ENCODE results near the gene NR2F1. TPM values are rescaled to one million over a fixed set of nuclear protein-coding genes. Genes with fewer than 3 reads are reported as not detected.
A peak's percentile ranks its signal among the peaks of the same experiment; 100 is the strongest.

The NR2F1 gene
- total RNA-seq: 21.5 and 23.9 TPM in 2 replicates
- 33.4 and 38.7 TPM in 2 replicates for polyA plus RNA-seq
- polyA plus RNA-seq (2011; cell fraction: cytosol; rRNA removed): 31.6 and 42.3 TPM in 2 replicates
- polyA plus RNA-seq (2011; cell fraction: nucleus; rRNA removed): 97.7 and 111 TPM in 2 replicates
- polyA plus RNA-seq (2012): 38.8 and 50.2 TPM in 2 replicates
- polyA minus RNA-seq: 24.0 and 27.0 TPM in 2 replicates
- 58.8 TPM for polyA minus RNA-seq (2011; cell fraction: cytosol; rRNA and poly(A)+ RNA removed)
- 30.2 and 53.4 TPM in 2 replicates for polyA minus RNA-seq (2011; cell fraction: nucleus; rRNA and poly(A)+ RNA removed)
- Bru-seq, nascent RNA: percentile 65 among the genes with signal in this experiment
- percentile 77 among the genes with signal in this experiment for BruChase-seq, experiment 1, labeled RNA remaining after a 6-hour chase
- percentile 68 among the genes with signal in this experiment for BruChase-seq, experiment 2, labeled RNA remaining after a 2-hour chase
- long read RNA-seq, transcript NR2F1-206 (3 exons, 3,841 nt): major isoform, 5 of 11 reads
- long read RNA-seq, partial matches to known transcripts: 6 of 11 reads
- long read RNA-seq, other reads (novel, unspliced or antisense): 0 of 11 reads

DNA sequence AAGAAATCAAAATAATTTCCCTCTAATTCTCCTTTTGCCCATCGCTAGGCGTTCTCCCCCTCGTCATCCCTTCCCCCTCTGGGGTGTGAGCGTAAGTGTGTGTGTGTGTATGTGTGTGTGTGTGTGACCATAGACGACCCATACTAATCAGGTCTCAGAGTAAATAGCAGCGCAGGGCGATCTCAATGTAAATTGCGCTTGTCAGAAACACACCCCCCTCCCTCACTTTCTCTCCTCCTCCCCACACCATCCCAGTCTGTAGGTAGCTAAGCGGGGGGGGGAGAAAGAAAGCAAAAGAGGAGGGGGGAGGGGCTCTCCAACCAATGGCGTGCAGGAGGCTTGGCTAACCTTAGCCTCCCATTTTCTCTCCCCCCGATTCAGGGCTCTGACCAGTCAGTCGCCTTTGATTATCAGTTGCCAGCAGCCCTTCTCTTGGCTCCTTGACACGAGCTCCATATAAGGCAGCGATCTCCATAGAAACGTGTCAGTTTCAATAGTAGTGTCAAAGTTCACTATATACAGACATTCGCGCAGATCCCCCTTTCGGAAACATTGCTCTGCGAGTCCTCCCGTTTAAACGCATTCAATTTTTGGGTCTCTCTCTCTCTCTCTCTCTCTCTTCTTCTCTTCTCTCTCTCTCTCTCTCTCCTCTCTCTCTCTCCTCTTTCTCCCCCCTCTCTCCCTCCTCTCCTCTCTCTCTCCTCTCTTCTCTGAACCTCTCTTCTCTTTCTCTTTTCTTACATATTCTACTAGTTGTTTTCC lies at the start of gene NR2F1:
TSS of gene NR2F1 (plus strand) at position 546 of the 762 bp plus-strand sequence. CDS start 1,802 bp downstream, outside the sequence.
- POLR2A ChIA-PET: interaction anchor here (0.5 to 1.6 kb wide), 8 partner anchors 24 to 634 kb away, joined by 3 to 9 read pairs (median 4); no protein-coding TSS in a partner anchor
- peaks cover 67% of the 10 kb centered on the region for H3K79me2 ChIP-seq (ENCODE audit: control insufficient read depth, insufficient read depth, low read length)

More for the DNA sequence above, at the start of gene NR2F1:
- peak; percentile 99 for DNase-seq (ENCODE audit: low read depth, low spot score)
- CTCF ChIA-PET: interaction anchor here (0.6 to 5.8 kb wide), 16 partner anchors 8 to 1110 kb away, joined by 3 to 79 read pairs (median 4); no protein-coding TSS in a partner anchor
- Histone ChIP-seq H3K4me2 (ENCODE audit: insufficient read depth, low read length) (peak within 1 kb of the TSS; percentile 96), H3K27me3 (ENCODE audit: control insufficient read depth in 2 of 2, insufficient read depth in 2 of 2, low read length in 2 of 2) (no peaks in the 10 kb centered on the region), H3K9me1 (replicated peaks; ENCODE audit: control insufficient read depth, extremely low read depth, insufficient read depth, low read length) (no peaks in the 10 kb centered on the region), H3K4me3 (replicated peaks in 1 of 3; ENCODE audit: insufficient read depth in 1 of 3, low read depth in 1 of 3, low read length in 3 of 3) (peak within 1 kb of the TSS; percentile 76 to 93 (median 85)), H3K9ac (replicated peaks; ENCODE audit: extremely low read depth, insufficient read depth, low read length) (peak within 1 kb of the TSS; percentile 95), H2AFZ (ENCODE audit: low read depth, low read length) (peak within 1 kb of the TSS; percentile 23), H3K27ac (ENCODE audit: insufficient read depth, low read depth, low read length) (peak within 1 kb of the TSS; percentile 86), H4K20me1 (replicated peaks; ENCODE audit: control insufficient read depth, extremely low read depth, insufficient read depth, low read length) (no peaks in the 10 kb centered on the region), H3K36me3 (ENCODE audit: control insufficient read depth in 2 of 2, extremely low read depth in 1 of 2, insufficient read depth in 2 of 2, low read length in 2 of 2) (peaks cover 1 to 2% of the 10 kb centered on the region in 2 experiments), H3K9me3 (replicated peaks; ENCODE audit: control insufficient read depth, insufficient read depth, low read length) (no peaks in the 10 kb centered on the region), H3K4me1 (ENCODE audit: control insufficient read depth, extremely low read depth, insufficient read depth, low read length) (peaks cover 25% of the 10 kb centered on the region)
- dilution Hi-C loops (cut with MboI; ENCODE audit: extremely low pct_ligation_motif_present, low sequenced_read_pairs): no loop called here
- BruUV-seq (replicated peaks): no TSS peak
- FAIRE-seq: peak; percentile 99
- TF ChIP-seq POLR2AphosphoS5 (IDR thresholded peaks at IDR 0.05; ENCODE audit: insufficient read depth, low read depth, low read length): peak; percentile 61
- no peak for TF ChIP-seq EZH2 (IDR thresholded peaks at IDR 0.05; ENCODE audit: borderline replicate concordance, low read depth, low read length, severe bottlenecking)
- TF ChIP-seq GATA2 (IDR thresholded peaks at IDR 0.05; ENCODE audit: insufficient read depth, insufficient read length, low read depth, low read length): peak; percentile 66
- TF ChIP-seq JUN (IDR thresholded peaks at IDR 0.05; ENCODE audit: borderline replicate concordance, insufficient read depth, insufficient read length, low read depth): no peak
- TF ChIP-seq POLR2A (IDR thresholded peaks at IDR 0.05; ENCODE audit: low read depth, low read length): peak; percentile 89
- TF ChIP-seq MYC (IDR thresholded peaks at IDR 0.05; ENCODE audit: low read depth, low read length): no peak
- TF ChIP-seq FOS (IDR thresholded peaks at IDR 0.05; ENCODE audit: borderline replicate concordance, insufficient read depth, low read length): peak; percentile 7
- TF ChIP-seq, protein P1, sequence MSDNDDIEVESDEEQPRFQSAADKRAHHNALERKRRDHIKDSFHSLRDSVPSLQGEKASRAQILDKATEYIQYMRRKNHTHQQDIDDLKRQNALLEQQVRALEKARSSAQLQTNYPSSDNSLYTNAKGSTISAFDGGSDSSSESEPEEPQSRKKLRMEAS (IDR thresholded peaks at IDR 0.05; ENCODE audit: insufficient read depth, insufficient read length): no peak
- TF ChIP-seq, protein P2, sequence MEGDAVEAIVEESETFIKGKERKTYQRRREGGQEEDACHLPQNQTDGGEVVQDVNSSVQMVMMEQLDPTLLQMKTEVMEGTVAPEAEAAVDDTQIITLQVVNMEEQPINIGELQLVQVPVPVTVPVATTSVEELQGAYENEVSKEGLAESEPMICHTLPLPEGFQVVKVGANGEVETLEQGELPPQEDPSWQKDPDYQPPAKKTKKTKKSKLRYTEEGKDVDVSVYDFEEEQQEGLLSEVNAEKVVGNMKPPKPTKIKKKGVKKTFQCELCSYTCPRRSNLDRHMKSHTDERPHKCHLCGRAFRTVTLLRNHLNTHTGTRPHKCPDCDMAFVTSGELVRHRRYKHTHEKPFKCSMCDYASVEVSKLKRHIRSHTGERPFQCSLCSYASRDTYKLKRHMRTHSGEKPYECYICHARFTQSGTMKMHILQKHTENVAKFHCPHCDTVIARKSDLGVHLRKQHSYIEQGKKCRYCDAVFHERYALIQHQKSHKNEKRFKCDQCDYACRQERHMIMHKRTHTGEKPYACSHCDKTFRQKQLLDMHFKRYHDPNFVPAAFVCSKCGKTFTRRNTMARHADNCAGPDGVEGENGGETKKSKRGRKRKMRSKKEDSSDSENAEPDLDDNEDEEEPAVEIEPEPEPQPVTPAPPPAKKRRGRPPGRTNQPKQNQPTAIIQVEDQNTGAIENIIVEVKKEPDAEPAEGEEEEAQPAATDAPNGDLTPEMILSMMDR (IDR thresholded peaks at IDR 0.05; ENCODE audit: extremely low read depth in 1 of 2, insufficient read depth in 1 of 2, low read depth in 1 of 2, low read length in 2 of 2): no peak
- intact Hi-C loops (cut with micrococcal nuclease): loop anchor here (1.0 to 10.0 kb wide), 12 partner anchors 37 to 1276 kb away; no protein-coding TSS in a partner anchor
